Hepatocyte (in vitro differentiated cells): ENCODE results near the gene AFF2. TPM values are rescaled to one million over a fixed set of nuclear protein-coding genes. Genes with fewer than 3 reads are reported as not detected.
A peak's percentile ranks its signal among the peaks of the same experiment; 100 is the strongest.

Experiments used
- DNase-seq: peaks from one replicate; pipeline ENCODE4 v3.0.0-alpha.2; 2016; ENCODE audit warnings: low spot score
- H2AFZ ChIP-seq: fragments of 200-600 bp; sonication (generic); 2 replicates; pipeline ENCODE4 v1.6.0; 2016; ENCODE audit warnings: antibody characterized with exemption, mild to moderate bottlenecking
- H3K27ac ChIP-seq: fragments of 200-600 bp; sonication (generic); 2 replicates; pipeline ENCODE4 v1.5.1; 2016; ENCODE audit warnings: mild to moderate bottlenecking
- H3K27me3 ChIP-seq: fragments of 200-600 bp; sonication (generic); 2 replicates; pipeline ENCODE4 v1.6.1; 2016
- H3K36me3 ChIP-seq: fragments of 200-600 bp; sonication (generic); replicated peaks from 2 replicates; pipeline ENCODE4 v1.5.1; 2016; ENCODE audit warnings: low read depth; ENCODE audit not compliant: insufficient read depth
- H3K4me1 ChIP-seq: fragments of 200-600 bp; sonication (generic); 2 replicates; pipeline ENCODE4 v1.5.1; 2016; ENCODE audit warnings: mild to moderate bottlenecking, moderate library complexity; ENCODE audit not compliant: insufficient read depth
- H3K4me2 ChIP-seq: fragments of 200-600 bp; sonication (generic); 2 replicates; pipeline ENCODE4 v1.6.0; 2016
- H3K4me3 ChIP-seq: fragments of 200-600 bp; sonication (generic); 2 replicates; pipeline ENCODE4 v1.5.1; 2016; ENCODE audit warnings: mild to moderate bottlenecking
- H3K79me2 ChIP-seq: fragments of 200-600 bp; sonication (generic); 2 replicates; pipeline ENCODE4 v1.6.0; 2017; ENCODE audit warnings: mild to moderate bottlenecking
- H3K9me2 ChIP-seq: fragments of 200-600 bp; sonication (generic); replicated peaks from 2 replicates; pipeline ENCODE4 v1.6.0; 2017; ENCODE audit warnings: mild to moderate bottlenecking; ENCODE audit not compliant: insufficient read depth
- H3K9me3 ChIP-seq: fragments of 200-600 bp; sonication (generic); 2 replicates; pipeline ENCODE4 v1.5.1; 2016; ENCODE audit warnings: low read depth, mild to moderate bottlenecking
- H4K20me1 ChIP-seq: fragments of 200-600 bp; sonication (generic); 2 replicates; pipeline ENCODE4 v1.6.0; 2016; ENCODE audit warnings: mild to moderate bottlenecking; ENCODE audit not compliant: insufficient read depth, poor library complexity, severe bottlenecking
- CTCF ChIP-seq: fragments of 200-600 bp; sonication (generic); IDR thresholded peaks from 2 replicates; pipeline ENCODE4 v1.5.1; 2016; ENCODE audit warnings: antibody characterized with exemption, mild to moderate bottlenecking; ENCODE audit not compliant: poor library complexity
- EZH2 ChIP-seq: fragments of 200-600 bp; sonication (generic); IDR thresholded peaks from 2 replicates; pipeline ENCODE4 v1.6.1; 2016; ENCODE audit warnings: antibody characterized with exemption, mild to moderate bottlenecking, borderline replicate concordance
- EZH2phosphoT487 ChIP-seq: fragments of 200-600 bp; sonication (generic); IDR thresholded peaks from one replicate; pipeline ENCODE4 v1.6.1; 2018; ENCODE audit warnings: antibody characterized with exemption, mild to moderate bottlenecking, low read depth, moderate library complexity; ENCODE audit not compliant: unreplicated experiment, severe bottlenecking
- WGBS: methylation state at CpG from one replicate; pipeline ENCODE4 v1.1.6; 2016; ENCODE audit warnings: low lambda C conversion rate; ENCODE audit errors: missing lambda C conversion rate; 5-methylcytosine and 5-hydroxymethylcytosine counted together
- polyA plus RNA-seq: library from polyadenylated mRNA; unstranded; fragments of >200 nt; fragmentation: Nextera tagmentation; extraction: Ambion mirVana; gene quantifications from 2 replicates; pipeline ENCODE4 v1.2.1, GENCODE V29; 2016
- total RNA-seq: library from RNA; depleted of rRNA; stranded (reverse); fragments of >200 nt; gene quantifications from 2 replicates; pipeline ENCODE4 v1.2.3, GENCODE V29; 2014

The AFF2 gene
- total and polyA plus RNA-seq, 2 experiments from 2014 or later: 2.1 to 6.5 TPM

- Histone ChIP-seq H3K79me2 (no peaks in the 10 kb centered on the region), H3K27me3 (no peaks in the 10 kb centered on the region), H2AFZ (no peak overlapping the region), H4K20me1 (no peaks in the 10 kb centered on the region), H3K4me1 (no peaks in the 10 kb centered on the region), H3K4me2 (no peak overlapping the region), H3K9me2 (no peaks in the 10 kb centered on the region), H3K4me3 (no peak overlapping the region), H3K9me3 (no peaks in the 10 kb centered on the region), H3K36me3 (no peaks in the 10 kb centered on the region), H3K27ac (no peak overlapping the region)
- TF ChIP-seq EZH2phosphoT487 (no peak), CTCF (no peak), EZH2 (no peak)
- 61% methylated on average over 3 of the region's 3 CpGs for WGBS
- no peak for DNase-seq
Measured at GRCh38 chrX:148495176-148495575, 5.2 kb upstream of the AFF2 start.

- no peaks in the 10 kb centered on the region for H4K20me1 ChIP-seq
- H3K4me3 ChIP-seq: no peak overlapping the region
- H3K9me3 ChIP-seq: no peaks in the 10 kb centered on the region
- no peaks in the 10 kb centered on the region for H3K9me2 ChIP-seq
- peaks cover 16% of the 10 kb centered on the region for H3K27me3 ChIP-seq
- no peak for DNase-seq
- H3K36me3 ChIP-seq: no peaks in the 10 kb centered on the region
- H3K4me1 ChIP-seq: no peaks in the 10 kb centered on the region
- 80% methylated on average over 3 of the region's 3 CpGs for WGBS
- H3K79me2 ChIP-seq: no peaks in the 10 kb centered on the region
- H3K27ac ChIP-seq: no peak overlapping the region
- no peak overlapping the region for H2AFZ ChIP-seq
- H3K4me2 ChIP-seq: no peak overlapping the region
- TF ChIP-seq EZH2phosphoT487 (no peak), CTCF (no peak), EZH2 (no peak)
Measured at GRCh38 chrX:148498067-148498466, 2.4 kb upstream of the AFF2 start.

GRCh38 chrX:148499638-148500422 lies 587 bp upstream of the AFF2 start:
- no peak overlapping the region for H3K4me3 ChIP-seq
- no peaks in the 10 kb centered on the region for H4K20me1 ChIP-seq

More at GRCh38 chrX:148499638-148500422, 587 bp upstream of the AFF2 start:
- H3K4me2 ChIP-seq: peak overlapping the region; percentile 76
- no peaks in the 10 kb centered on the region for H3K9me2 ChIP-seq
- TF ChIP-seq CTCF (no peak), EZH2 (no peak), EZH2phosphoT487 (no peak)
- no peak overlapping the region for H3K27ac ChIP-seq
- no peak for DNase-seq
- H3K79me2 ChIP-seq: no peaks in the 10 kb centered on the region
- H3K36me3 ChIP-seq: no peaks in the 10 kb centered on the region
- no peaks in the 10 kb centered on the region for H3K9me3 ChIP-seq
- no peak overlapping the region for H2AFZ ChIP-seq
- H3K4me1 ChIP-seq: no peaks in the 10 kb centered on the region
- peaks cover 17% of the 10 kb centered on the region for H3K27me3 ChIP-seq
- WGBS: 76% methylated on average over 33 of the region's 35 CpGs
